Endodermal cell (in vitro differentiated cells): ENCODE data around the gene ERICH6B. TPM values are rescaled to one million over a fixed set of nuclear protein-coding genes. Genes with fewer than 3 reads are reported as not detected.

Source experiments
- DNase-seq: peaks from one replicate; pipeline ENCODE4 v3.0.0-alpha.2; 2017
- H3K27ac ChIP-seq: 2 replicates; pipeline ENCODE4 v1.5.1; 2013; ENCODE audit warnings: mild to moderate bottlenecking, low read depth, low read length, moderate library complexity
- H3K27me3 ChIP-seq: 2 replicates; pipeline ENCODE4 v1.6.1; 2013; ENCODE audit warnings: mild to moderate bottlenecking, low read length, moderate library complexity; ENCODE audit not compliant: insufficient read depth, control insufficient read depth, poor library complexity, severe bottlenecking
- H3K36me3 ChIP-seq: 2 replicates; pipeline ENCODE4 v1.7.0; 2013; ENCODE audit warnings: mild to moderate bottlenecking, low read length, moderate library complexity; ENCODE audit not compliant: control insufficient read depth, insufficient read depth
- H3K4me1 ChIP-seq: one replicate; pipeline ENCODE4 v1.7.0; 2013; ENCODE audit warnings: low read length; ENCODE audit not compliant: control insufficient read depth, insufficient read depth
- H3K4me3 ChIP-seq: 2 replicates; pipeline ENCODE4 v1.5.1; 2013; ENCODE audit warnings: mild to moderate bottlenecking, low read length, moderate library complexity
- H3K9ac ChIP-seq: 2 replicates; pipeline ENCODE4 v1.6.1; 2013; ENCODE audit warnings: mild to moderate bottlenecking, low read length, moderate library complexity; ENCODE audit not compliant: poor library complexity, severe bottlenecking; ENCODE audit errors: extremely low read depth
- H3K9me3 ChIP-seq: 2 replicates; pipeline ENCODE4 v1.6.1; 2013; ENCODE audit warnings: mild to moderate bottlenecking, low read length, moderate library complexity; ENCODE audit not compliant: control insufficient read depth
- H3K27ac Mint-ChIP-seq: 2 replicates; pipeline ENCODE4 v1.8.0; 2020; ENCODE audit warnings: mixed read lengths
- H3K27me3 Mint-ChIP-seq: 2 replicates; pipeline ENCODE4 v1.8.0; 2021; ENCODE audit warnings: mild to moderate bottlenecking, mixed read lengths; ENCODE audit not compliant: insufficient read depth
- H3K36me3 Mint-ChIP-seq: 2 replicates; pipeline ENCODE4 v1.8.0; 2020; ENCODE audit warnings: low read depth, mixed read lengths
- H3K4me1 Mint-ChIP-seq: 2 replicates; pipeline ENCODE4 v1.8.0; 2020; ENCODE audit warnings: mixed read lengths
- H3K4me3 Mint-ChIP-seq: 2 replicates; pipeline ENCODE4 v1.8.0; 2020; ENCODE audit warnings: mild to moderate bottlenecking, moderate library complexity, mixed read lengths
- H3K9me3 Mint-ChIP-seq: 2 replicates; pipeline ENCODE4 v1.8.0; 2020; ENCODE audit warnings: mild to moderate bottlenecking, mixed read lengths
- WGBS, 2 experiments: methylation state at CpG; one replicate each; pipeline versions ENCODE4 v1.1.5 to v1.1.7; 2013; ENCODE audit warnings: missing lambda C conversion rate in 2 of 2, mixed read lengths in 1 of 2; ENCODE audit not compliant: insufficient coverage in 1 of 2, insufficient read length in 1 of 2; 5-methylcytosine and 5-hydroxymethylcytosine counted together
- total RNA-seq, 2 donors: library from RNA; stranded (reverse); fragmentation: NEBNext Ultra II Directional in 1 of 2; extraction: Animal tissue kit (Norgen Biotek cat#: 25700) in 1 of 2; gene quantifications; 2 replicates in 1 of 2; 3 replicates in 1 of 2; pipeline ENCODE4 v1.2.1, GENCODE V29; 2021
- TF ChIP-seq, protein P1 (sequence below): fragments of 200-600 bp; sonication (generic); conservative IDR thresholded peaks from 2 replicates; pipeline ENCODE4 v1.5.0; 2021; ENCODE audit warnings: antibody characterized with exemption, mild to moderate bottlenecking

Gene ERICH6B
- total RNA-seq, 2 donors from 2014 or later, result not detected

DNA sequence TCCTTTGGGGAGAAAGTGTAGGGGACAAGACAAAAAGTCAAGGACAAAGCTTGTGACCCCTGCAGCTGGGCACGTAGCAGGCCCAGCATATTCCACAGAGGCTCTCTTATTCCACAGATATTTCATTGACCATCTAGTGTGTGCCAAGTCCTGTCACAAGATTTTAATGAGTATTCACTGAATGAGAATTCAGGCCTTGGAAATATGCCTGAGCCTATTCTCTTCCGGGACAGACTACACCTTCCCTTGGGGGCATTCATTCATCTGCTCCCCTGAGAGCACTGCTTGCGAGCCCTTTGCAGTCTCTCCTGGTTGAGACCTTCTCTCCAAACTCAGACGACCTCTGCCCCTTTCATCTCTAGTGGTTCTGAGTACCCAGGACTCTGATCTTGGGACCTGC is 25.5 kb downstream of the ERICH6B start:
- H3K27me3 ChIP-seq, result peaks cover 9% of the 10 kb centered on the region
- no peaks in the 10 kb centered on the region for H3K4me1 ChIP-seq
- H3K27me3 Mint-ChIP-seq, result peaks cover 2% of the 10 kb centered on the region
- H3K9ac ChIP-seq, result no peak overlapping the region
- H3K27ac Mint-ChIP-seq, result no peak overlapping the region
- H3K36me3 ChIP-seq, result no peaks in the 10 kb centered on the region
- no peak overlapping the region for H3K4me3 Mint-ChIP-seq
- DNase-seq, result no peak
- H3K9me3 ChIP-seq, result no peaks in the 10 kb centered on the region
- H3K4me1 Mint-ChIP-seq, result no peaks in the 10 kb centered on the region
- no peak overlapping the region for H3K4me3 ChIP-seq
- no peaks in the 10 kb centered on the region for H3K9me3 Mint-ChIP-seq
- H3K36me3 Mint-ChIP-seq, result no peaks in the 10 kb centered on the region
- H3K27ac ChIP-seq, result no peak overlapping the region
- 87% methylated on average over 3 to 4 of the region's 4 CpGs for WGBS, 2 experiments
- TF ChIP-seq, protein P1, sequence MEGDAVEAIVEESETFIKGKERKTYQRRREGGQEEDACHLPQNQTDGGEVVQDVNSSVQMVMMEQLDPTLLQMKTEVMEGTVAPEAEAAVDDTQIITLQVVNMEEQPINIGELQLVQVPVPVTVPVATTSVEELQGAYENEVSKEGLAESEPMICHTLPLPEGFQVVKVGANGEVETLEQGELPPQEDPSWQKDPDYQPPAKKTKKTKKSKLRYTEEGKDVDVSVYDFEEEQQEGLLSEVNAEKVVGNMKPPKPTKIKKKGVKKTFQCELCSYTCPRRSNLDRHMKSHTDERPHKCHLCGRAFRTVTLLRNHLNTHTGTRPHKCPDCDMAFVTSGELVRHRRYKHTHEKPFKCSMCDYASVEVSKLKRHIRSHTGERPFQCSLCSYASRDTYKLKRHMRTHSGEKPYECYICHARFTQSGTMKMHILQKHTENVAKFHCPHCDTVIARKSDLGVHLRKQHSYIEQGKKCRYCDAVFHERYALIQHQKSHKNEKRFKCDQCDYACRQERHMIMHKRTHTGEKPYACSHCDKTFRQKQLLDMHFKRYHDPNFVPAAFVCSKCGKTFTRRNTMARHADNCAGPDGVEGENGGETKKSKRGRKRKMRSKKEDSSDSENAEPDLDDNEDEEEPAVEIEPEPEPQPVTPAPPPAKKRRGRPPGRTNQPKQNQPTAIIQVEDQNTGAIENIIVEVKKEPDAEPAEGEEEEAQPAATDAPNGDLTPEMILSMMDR, result no peak

GRCh38 chr13:45587897-45588296 is 27.6 kb downstream of the ERICH6B start:
- no peak for DNase-seq
- no peaks in the 10 kb centered on the region for H3K9me3 ChIP-seq
- Mint-ChIP-seq H3K4me3 (no peak overlapping the region), H3K9me3 (no peaks in the 10 kb centered on the region), H3K27me3 (no peaks in the 10 kb centered on the region), H3K27ac (no peak overlapping the region), H3K36me3 (no peaks in the 10 kb centered on the region), H3K4me1 (no peaks in the 10 kb centered on the region)
- no peaks in the 10 kb centered on the region for H3K36me3 ChIP-seq
- H3K27me3 ChIP-seq, result no peaks in the 10 kb centered on the region
- no peak overlapping the region for H3K9ac ChIP-seq
- no peak overlapping the region for H3K27ac ChIP-seq
- TF ChIP-seq, protein P1, result no peak
- 100% methylated on average over 1 of the region's 1 CpG for WGBS, 2 experiments
- no peaks in the 10 kb centered on the region for H3K4me1 ChIP-seq
- H3K4me3 ChIP-seq, result no peak overlapping the region

DNA sequence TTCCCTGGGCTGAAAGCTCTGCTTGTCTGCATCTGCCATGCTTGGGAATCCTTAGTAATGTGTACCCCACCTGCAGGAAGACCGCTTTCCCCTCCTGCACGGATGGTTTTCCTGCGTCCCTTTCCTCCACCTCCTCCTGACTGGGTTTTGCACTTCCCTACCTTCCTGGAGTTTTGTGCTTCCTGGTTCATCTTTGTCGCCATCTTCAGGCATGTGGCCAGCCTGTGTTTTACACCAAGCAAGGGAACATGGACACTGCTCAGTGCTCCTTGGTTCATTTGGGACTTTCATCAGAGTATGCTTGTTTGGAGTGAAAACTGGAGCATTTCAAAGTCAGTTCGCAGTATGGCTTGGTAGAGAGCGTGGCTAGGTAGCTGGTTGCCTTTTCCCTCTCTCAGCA is 30.7 kb downstream of the ERICH6B start:
- Mint-ChIP-seq H3K27me3 (peaks cover 5% of the 10 kb centered on the region), H3K9me3 (no peaks in the 10 kb centered on the region), H3K36me3 (no peaks in the 10 kb centered on the region), H3K4me3 (no peak overlapping the region), H3K27ac (no peak overlapping the region), H3K4me1 (no peaks in the 10 kb centered on the region)
- peak; percentile 62 for DNase-seq
- Histone ChIP-seq H3K4me1 (no peaks in the 10 kb centered on the region), H3K27me3 (no peaks in the 10 kb centered on the region), H3K9ac (no peak overlapping the region), H3K27ac (no peak overlapping the region), H3K4me3 (no peak overlapping the region), H3K36me3 (no peaks in the 10 kb centered on the region), H3K9me3 (no peaks in the 10 kb centered on the region)
- WGBS, 2 experiments, result 88% methylated on average over 4 to 6 of the region's 6 CpGs
- TF ChIP-seq, protein P1, result peak; percentile 64
